ENCODE results near the gene ZNF474. TPM values are rescaled to one million over a fixed set of nuclear protein-coding genes. Genes with fewer than 3 reads are reported as not detected.

The ZNF474 gene
- total RNA-seq, 1 experiment from 2014 or later: not detected

GRCh38 chr5:122200865-122201264 is 71.5 kb downstream of the ZNF474 start:
- no peaks in the 10 kb centered on the region for H3K4me1 ChIP-seq (ENCODE audit: low read length)
- no peaks in the 10 kb centered on the region for H3K9me3 ChIP-seq (ENCODE audit: low read length)
- no peaks in the 10 kb centered on the region for H3K36me3 ChIP-seq (ENCODE audit: insufficient read depth, low read length)
- H3K27ac ChIP-seq (ENCODE audit: low read length): no peak overlapping the region
- no peak for DNase-seq
- H2AFZ ChIP-seq (ENCODE audit: low read length): no peak overlapping the region
- no peaks in the 10 kb centered on the region for H4K20me1 ChIP-seq (ENCODE audit: insufficient read depth, low read depth, low read length)
- no peaks in the 10 kb centered on the region for H3K27me3 ChIP-seq (ENCODE audit: low read length)
- no peaks in the 10 kb centered on the region for H3K9me2 ChIP-seq (replicated peaks; ENCODE audit: insufficient read depth, low read length)
- H3K79me2 ChIP-seq (ENCODE audit: low read length): no peaks in the 10 kb centered on the region
- no peak overlapping the region for H3K9ac ChIP-seq (ENCODE audit: low read length)
- no peak overlapping the region for H3K4me3 ChIP-seq (ENCODE audit: low read length)
- H3K4me2 ChIP-seq (ENCODE audit: low read depth, low read length, poor library complexity, severe bottlenecking): no peak overlapping the region

GRCh38 chr5:122201365-122201764 is 72.0 kb downstream of the ZNF474 start:
- no peaks in the 10 kb centered on the region for H3K79me2 ChIP-seq (ENCODE audit: low read length)

GRCh38 chr5:122202952-122203351 is 73.6 kb downstream of the ZNF474 start:
- Histone ChIP-seq H3K9me2 (replicated peaks; ENCODE audit: insufficient read depth, low read length) (no peaks in the 10 kb centered on the region), H3K9ac (ENCODE audit: low read length) (no peak overlapping the region), H3K4me3 (ENCODE audit: low read length) (no peak overlapping the region), H2AFZ (ENCODE audit: low read length) (no peak overlapping the region), H3K27ac (ENCODE audit: low read length) (no peak overlapping the region), H3K4me1 (ENCODE audit: low read length) (no peaks in the 10 kb centered on the region), H3K4me2 (ENCODE audit: low read depth, low read length, poor library complexity, severe bottlenecking) (no peak overlapping the region), H3K9me3 (ENCODE audit: low read length) (no peaks in the 10 kb centered on the region), H3K79me2 (ENCODE audit: low read length) (no peaks in the 10 kb centered on the region), H3K27me3 (ENCODE audit: low read length) (no peaks in the 10 kb centered on the region), H3K36me3 (ENCODE audit: insufficient read depth, low read length) (no peaks in the 10 kb centered on the region), H4K20me1 (ENCODE audit: insufficient read depth, low read depth, low read length) (no peaks in the 10 kb centered on the region)
- no peak for DNase-seq

More at GRCh38 chr5:122201365-122201764, 72.0 kb downstream of the ZNF474 start:
- H3K9me3 ChIP-seq (ENCODE audit: low read length): no peaks in the 10 kb centered on the region
- H3K27me3 ChIP-seq (ENCODE audit: low read length): no peaks in the 10 kb centered on the region
- H3K9ac ChIP-seq (ENCODE audit: low read length): no peak overlapping the region
- no peak overlapping the region for H3K4me2 ChIP-seq (ENCODE audit: low read depth, low read length, poor library complexity, severe bottlenecking)
- H3K36me3 ChIP-seq (ENCODE audit: insufficient read depth, low read length): no peaks in the 10 kb centered on the region
- no peaks in the 10 kb centered on the region for H3K4me1 ChIP-seq (ENCODE audit: low read length)
- no peaks in the 10 kb centered on the region for H4K20me1 ChIP-seq (ENCODE audit: insufficient read depth, low read depth, low read length)
- H3K4me3 ChIP-seq (ENCODE audit: low read length): no peak overlapping the region
- H2AFZ ChIP-seq (ENCODE audit: low read length): no peak overlapping the region
- no peaks in the 10 kb centered on the region for H3K9me2 ChIP-seq (replicated peaks; ENCODE audit: insufficient read depth, low read length)
- H3K27ac ChIP-seq (ENCODE audit: low read length): no peak overlapping the region
- no peak for DNase-seq

Other genes starting within 250 kb of the ZNF474 start
- gene SRFBP1, start 167.6 kb upstream of the ZNF474 start, total RNA-seq (2014; rRNA removed; shearing (Covaris generic); ENCODE audit: low replicate concordance): 10.7 and 18.6 TPM in 2 replicates
- gene LOX, start 51.3 kb upstream of the ZNF474 start, total RNA-seq (2014; rRNA removed; shearing (Covaris generic); ENCODE audit: low replicate concordance): not detected in 2 replicates
- gene SNCAIP, start 182.7 kb downstream of the ZNF474 start, total RNA-seq (2014; rRNA removed; shearing (Covaris generic); ENCODE audit: low replicate concordance): not detected in 2 replicates

Measured in Karpas-422 (cell line).